ENCODE results near the gene PHEX. TPM values are rescaled to one million over a fixed set of nuclear protein-coding genes. Genes with fewer than 3 reads are reported as not detected.

The PHEX gene
- polyA plus RNA-seq, 3 donors: 0.03 TPM; not detected in 2

DNA sequence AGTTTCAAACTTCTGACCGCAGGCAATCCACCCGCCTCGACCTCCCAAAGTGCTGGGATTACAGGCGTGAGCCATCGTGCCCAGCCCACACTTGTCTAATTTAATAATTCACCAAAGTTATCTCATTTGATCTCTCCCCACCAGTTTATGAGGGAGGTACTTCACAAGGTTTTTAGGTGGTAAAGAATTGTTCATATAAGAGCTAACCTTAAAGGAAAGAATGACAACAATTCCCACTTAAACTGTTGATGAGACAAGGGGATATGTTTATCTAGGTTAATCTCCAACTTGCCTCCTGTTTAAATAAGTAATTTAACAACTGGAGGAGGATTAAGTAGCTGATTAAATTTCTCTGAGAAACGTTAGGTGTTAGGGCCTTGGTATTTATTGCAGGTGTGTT, 123.0 kb downstream of the PHEX start:
- Mint-ChIP-seq H3K4me1 (no peaks in the 10 kb centered on the region), H3K4me3 (no peak overlapping the region), H3K27ac (no peak overlapping the region), H3K9me3 (peaks cover 0 to 3% (median 0%) of the 10 kb centered on the region in 7 donors), H3K36me3 (no peaks in the 10 kb centered on the region), H3K27me3 (ENCODE audit: low read depth in 3 of 3) (no peaks in the 10 kb centered on the region)
- Histone ChIP-seq H3K4me2 (replicated peaks; ENCODE audit: extremely low read depth, low read length, poor library complexity, severe bottlenecking) (no peak overlapping the region), H3K9ac (ENCODE audit: insufficient read depth, low read length, poor library complexity, severe bottlenecking) (no peak overlapping the region), H2AFZ (ENCODE audit: insufficient read depth, low read depth, low read length, poor library complexity, severe bottlenecking) (no peak overlapping the region), H3K27me3 (ENCODE audit: control insufficient read depth in 2 of 2, insufficient read depth in 2 of 2, low read length in 2 of 2) (peaks cover 0 to 4% of the 10 kb centered on the region in 2 donors), H3K36me3 (replicated peaks in 1 of 2; ENCODE audit: control insufficient read depth in 1 of 2, insufficient read depth in 2 of 2, low read length in 2 of 2) (no peaks in the 10 kb centered on the region), H3K79me2 (ENCODE audit: insufficient read depth, low read length) (no peaks in the 10 kb centered on the region), H3K27ac (ENCODE audit: low read depth in 1 of 2, low read length in 2 of 2) (no peak overlapping the region), H3K4me1 (ENCODE audit: control insufficient read depth in 1 of 2, insufficient read depth in 2 of 2, low read length in 2 of 2) (no peaks in the 10 kb centered on the region), H3K4me3 (replicated peaks in 1 of 3; ENCODE audit: low read depth in 2 of 3, low read length in 3 of 3) (no peak overlapping the region), H3K9me3 (replicated peaks in 1 of 2; ENCODE audit: control insufficient read depth in 1 of 2, insufficient read depth in 1 of 2, low read length in 2 of 2) (no peaks in the 10 kb centered on the region), H4K20me1 (ENCODE audit: insufficient read depth, low read length) (no peaks in the 10 kb centered on the region)
- no peak for DNase-seq
- no CpG with 5 or more reads among the region's 6 CpGs for WGBS (ENCODE audit: insufficient coverage)
- intact Hi-C loops (cut with micrococcal nuclease): no loop called here
- TF ChIP-seq, protein P1, sequence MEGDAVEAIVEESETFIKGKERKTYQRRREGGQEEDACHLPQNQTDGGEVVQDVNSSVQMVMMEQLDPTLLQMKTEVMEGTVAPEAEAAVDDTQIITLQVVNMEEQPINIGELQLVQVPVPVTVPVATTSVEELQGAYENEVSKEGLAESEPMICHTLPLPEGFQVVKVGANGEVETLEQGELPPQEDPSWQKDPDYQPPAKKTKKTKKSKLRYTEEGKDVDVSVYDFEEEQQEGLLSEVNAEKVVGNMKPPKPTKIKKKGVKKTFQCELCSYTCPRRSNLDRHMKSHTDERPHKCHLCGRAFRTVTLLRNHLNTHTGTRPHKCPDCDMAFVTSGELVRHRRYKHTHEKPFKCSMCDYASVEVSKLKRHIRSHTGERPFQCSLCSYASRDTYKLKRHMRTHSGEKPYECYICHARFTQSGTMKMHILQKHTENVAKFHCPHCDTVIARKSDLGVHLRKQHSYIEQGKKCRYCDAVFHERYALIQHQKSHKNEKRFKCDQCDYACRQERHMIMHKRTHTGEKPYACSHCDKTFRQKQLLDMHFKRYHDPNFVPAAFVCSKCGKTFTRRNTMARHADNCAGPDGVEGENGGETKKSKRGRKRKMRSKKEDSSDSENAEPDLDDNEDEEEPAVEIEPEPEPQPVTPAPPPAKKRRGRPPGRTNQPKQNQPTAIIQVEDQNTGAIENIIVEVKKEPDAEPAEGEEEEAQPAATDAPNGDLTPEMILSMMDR (IDR thresholded peaks at IDR 0.05): no peak

DNA sequence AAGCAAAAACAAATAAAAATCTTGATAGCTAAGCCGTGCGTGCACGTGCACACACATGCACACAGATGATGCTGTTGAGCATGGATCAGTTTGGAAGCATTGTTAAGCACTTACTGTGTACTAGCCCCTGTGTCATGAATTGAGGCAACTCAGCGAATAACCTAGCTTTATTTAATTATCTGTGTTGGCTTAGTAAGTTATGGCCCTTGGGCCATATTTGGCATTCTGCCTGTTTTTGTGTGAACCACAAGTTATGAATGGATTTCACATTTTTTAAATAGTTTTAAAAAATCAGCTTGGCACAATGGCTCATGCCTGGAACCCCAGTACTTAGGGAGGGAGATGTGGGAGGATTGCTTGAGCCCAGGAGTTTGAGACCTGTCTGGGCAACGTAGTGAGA, 126.9 kb downstream of the PHEX start:
- TF ChIP-seq, protein P1 (IDR thresholded peaks at IDR 0.05): no peak
- H3K4me2 ChIP-seq (replicated peaks; ENCODE audit: extremely low read depth, low read length, poor library complexity, severe bottlenecking): no peak overlapping the region
- H3K27me3 ChIP-seq (ENCODE audit: control insufficient read depth in 2 of 2, insufficient read depth in 2 of 2, low read length in 2 of 2): peaks cover 0 to 4% of the 10 kb centered on the region in 2 donors
- no peaks in the 10 kb centered on the region for H3K36me3 ChIP-seq (replicated peaks in 1 of 2; ENCODE audit: control insufficient read depth in 1 of 2, insufficient read depth in 2 of 2, low read length in 2 of 2)
- H3K9me3 ChIP-seq (replicated peaks in 1 of 2; ENCODE audit: control insufficient read depth in 1 of 2, insufficient read depth in 1 of 2, low read length in 2 of 2): no peaks in the 10 kb centered on the region
- no peak overlapping the region for H2AFZ ChIP-seq (ENCODE audit: insufficient read depth, low read depth, low read length, poor library complexity, severe bottlenecking)
- H4K20me1 ChIP-seq (ENCODE audit: insufficient read depth, low read length): no peaks in the 10 kb centered on the region
- intact Hi-C loops (cut with micrococcal nuclease): no loop called here
- H3K4me1 ChIP-seq (ENCODE audit: control insufficient read depth in 1 of 2, insufficient read depth in 2 of 2, low read length in 2 of 2): no peaks in the 10 kb centered on the region
- H3K4me3 Mint-ChIP-seq: no peak overlapping the region
- H3K9me3 Mint-ChIP-seq: peaks cover 0 to 3% (median 0%) of the 10 kb centered on the region in 7 donors
- H3K27me3 Mint-ChIP-seq (ENCODE audit: low read depth in 3 of 3): peaks cover 0 to 2% (median 1%) of the 10 kb centered on the region in 3 donors
- no peaks in the 10 kb centered on the region for H3K4me1 Mint-ChIP-seq
- no peaks in the 10 kb centered on the region for H3K79me2 ChIP-seq (ENCODE audit: insufficient read depth, low read length)
- no peak overlapping the region for H3K27ac ChIP-seq (ENCODE audit: low read depth in 1 of 2, low read length in 2 of 2)
- DNase-seq: no peak
- H3K36me3 Mint-ChIP-seq: no peaks in the 10 kb centered on the region
- H3K27ac Mint-ChIP-seq: no peak overlapping the region
- no peak overlapping the region for H3K4me3 ChIP-seq (replicated peaks in 1 of 3; ENCODE audit: low read depth in 2 of 3, low read length in 3 of 3)
- H3K9ac ChIP-seq (ENCODE audit: insufficient read depth, low read length, poor library complexity, severe bottlenecking): no peak overlapping the region
- 90% methylated on average over 3 of the region's 5 CpGs for WGBS (ENCODE audit: insufficient coverage)
